Transverse colon (tissue), 4 donors: ENCODE measurements around the gene ACSL1. TPM values are rescaled to one million over a fixed set of nuclear protein-coding genes. Genes with fewer than 3 reads are reported as not detected.

Experiments
- DNase-seq: peaks from one replicate; pipeline ENCODE4 v3.0.0-alpha.2; 2019
- H3K27ac ChIP-seq, 4 donors: fragments of 200-600 bp; sonication (generic); 2 replicates each; pipeline ENCODE4 v1.5.1; 2016 to 2018; ENCODE audit warnings: inconsistent platforms in 4 of 4
- H3K27me3 ChIP-seq: fragments of 200-600 bp; sonication (generic); 2 replicates; pipeline ENCODE4 v1.5.1; 2017; ENCODE audit warnings: inconsistent platforms
- H3K36me3 ChIP-seq, 4 donors: fragments of 200-600 bp; sonication (generic); 2 replicates each; pipeline ENCODE4 v1.5.1; 2017 to 2019; ENCODE audit warnings: inconsistent platforms in 4 of 4
- H3K4me1 ChIP-seq, 4 donors: fragments of 200-600 bp; sonication (generic); 2 replicates each; pipeline ENCODE4 v1.5.1; 2017 to 2020; ENCODE audit warnings: inconsistent platforms in 4 of 4
- H3K4me3 ChIP-seq, 4 donors: fragments of 200-600 bp; sonication (generic); 1 replicate in 1 of 4; 2 replicates in 3 of 4; pipeline versions ENCODE4 v1.5.1 to v1.6.1; 2017 to 2019; ENCODE audit warnings: inconsistent platforms in 4 of 4
- H3K9me3 ChIP-seq, 2 donors: fragments of 200-600 bp; sonication (generic); 2 replicates each; pipeline ENCODE4 v1.5.1; 2017 to 2019; ENCODE audit warnings: inconsistent platforms in 2 of 2
- EP300 ChIP-seq: sonication (generic); formaldehyde crosslinking; IDR thresholded peaks from one replicate; pipeline ENCODE4 v1.6.1; 2017; ENCODE audit warnings: antibody characterized with exemption, low read depth
- POLR2A ChIP-seq: fragments of 450-650 bp; IDR thresholded peaks from one replicate; pipeline ENCODE4 v1.6.1; 2016; ENCODE audit warnings: antibody characterized with exemption, mild to moderate bottlenecking, moderate library complexity
- POLR2AphosphoS5 ChIP-seq, 3 donors: sonication (generic); formaldehyde crosslinking; IDR thresholded peaks; one replicate each; pipeline ENCODE4 v1.6.1; 2016; ENCODE audit warnings: antibody characterized with exemption in 3 of 3
- WGBS, 2 donors: methylation state at CpG; one replicate each; pipeline ENCODE4 v1.1.5; 2018; ENCODE audit warnings: low coverage in 1 of 2; 5-methylcytosine and 5-hydroxymethylcytosine counted together
- in situ Hi-C, 4 donors: fragments of 200-750 bp; cut with MboI; loops; one replicate each; pipeline versions ENCODE4 v1.15.0 to v1.15.1; 2017; ENCODE audit warnings: low sequenced_read_pairs in 3 of 4, low pct_ligation_motif_present in 1 of 4, low pct_unique_long_range_greater_than_20kb in 1 of 4
- intact Hi-C: fragments of 100-400 bp; cut with DNase I; formaldehyde crosslinking; loops from one replicate; pipeline ENCODE4 v1.15.1; 2023; ENCODE audit warnings: low total_unique reads
- total RNA-seq, 4 donors: library from RNA; depleted of rRNA; stranded (reverse); fragments of >200 nt; gene quantifications; one replicate each; pipeline ENCODE4 v1.1.0, GENCODE V29; 2016
- TF ChIP-seq, protein P1 (sequence below), 5 experiments: fragments of 200-600 bp in 3 of 5; fragments of 450-650 bp in 2 of 5; sonication (generic) in 3 of 5; IDR thresholded peaks; 1 replicate in 2 of 5; 2 replicates in 3 of 5; pipeline ENCODE4 v1.5.1; 2016 to 2017; ENCODE audit warnings: antibody characterized with exemption in 5 of 5, inconsistent platforms in 3 of 5, mild to moderate bottlenecking in 2 of 5, moderate library complexity in 1 of 5

ACSL1 gene
- total RNA-seq, 4 donors from 2014 or later: 20.6 to 50.0 (median 40.0) TPM

DNA sequence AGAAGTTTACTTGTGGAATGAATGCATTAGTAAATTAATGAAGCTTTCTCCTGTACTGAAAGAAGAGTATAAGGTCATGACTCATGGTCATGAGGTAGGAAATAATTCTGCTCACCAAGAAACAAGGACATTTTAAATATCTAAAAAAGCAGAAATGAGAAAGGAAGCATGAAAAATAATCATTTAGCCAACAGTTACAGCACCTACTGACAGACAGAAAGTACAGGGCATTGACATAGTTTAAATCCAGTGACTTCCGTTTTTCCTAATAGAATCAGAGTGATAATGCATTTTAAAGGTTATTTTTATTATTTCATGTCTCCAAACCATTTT lies 30.5 kb upstream of the ACSL1 start:
- Histone ChIP-seq H3K4me3 (no peak overlapping the region), H3K9me3 (no peaks in the 10 kb centered on the region), H3K36me3 (no peaks in the 10 kb centered on the region), H3K4me1 (no peaks in the 10 kb centered on the region), H3K27me3 (no peaks in the 10 kb centered on the region), H3K27ac (no peak overlapping the region)
- intact Hi-C loops (loop anchor here (5.0 kb wide), 1 partner anchor 1054 kb away; no protein-coding TSS in a partner anchor), in situ Hi-C loops (no loop called here)
- TF ChIP-seq EP300 (no peak), POLR2AphosphoS5 (IDR thresholded peaks at IDR 0.05) (no peak), POLR2A (no peak)
- TF ChIP-seq, protein P1, sequence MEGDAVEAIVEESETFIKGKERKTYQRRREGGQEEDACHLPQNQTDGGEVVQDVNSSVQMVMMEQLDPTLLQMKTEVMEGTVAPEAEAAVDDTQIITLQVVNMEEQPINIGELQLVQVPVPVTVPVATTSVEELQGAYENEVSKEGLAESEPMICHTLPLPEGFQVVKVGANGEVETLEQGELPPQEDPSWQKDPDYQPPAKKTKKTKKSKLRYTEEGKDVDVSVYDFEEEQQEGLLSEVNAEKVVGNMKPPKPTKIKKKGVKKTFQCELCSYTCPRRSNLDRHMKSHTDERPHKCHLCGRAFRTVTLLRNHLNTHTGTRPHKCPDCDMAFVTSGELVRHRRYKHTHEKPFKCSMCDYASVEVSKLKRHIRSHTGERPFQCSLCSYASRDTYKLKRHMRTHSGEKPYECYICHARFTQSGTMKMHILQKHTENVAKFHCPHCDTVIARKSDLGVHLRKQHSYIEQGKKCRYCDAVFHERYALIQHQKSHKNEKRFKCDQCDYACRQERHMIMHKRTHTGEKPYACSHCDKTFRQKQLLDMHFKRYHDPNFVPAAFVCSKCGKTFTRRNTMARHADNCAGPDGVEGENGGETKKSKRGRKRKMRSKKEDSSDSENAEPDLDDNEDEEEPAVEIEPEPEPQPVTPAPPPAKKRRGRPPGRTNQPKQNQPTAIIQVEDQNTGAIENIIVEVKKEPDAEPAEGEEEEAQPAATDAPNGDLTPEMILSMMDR (IDR thresholded peaks at IDR 0.05): no peak
- WGBS, 2 donors: 60 to 63% methylated on average over 1 of the region's 1 CpG
- no peak for DNase-seq

- DNase-seq: peak; percentile 14
- no peak overlapping the region for H3K27ac ChIP-seq
Measured at GRCh38 chr4:184854673-184855072, 28.9 kb upstream of the ACSL1 start.

DNA sequence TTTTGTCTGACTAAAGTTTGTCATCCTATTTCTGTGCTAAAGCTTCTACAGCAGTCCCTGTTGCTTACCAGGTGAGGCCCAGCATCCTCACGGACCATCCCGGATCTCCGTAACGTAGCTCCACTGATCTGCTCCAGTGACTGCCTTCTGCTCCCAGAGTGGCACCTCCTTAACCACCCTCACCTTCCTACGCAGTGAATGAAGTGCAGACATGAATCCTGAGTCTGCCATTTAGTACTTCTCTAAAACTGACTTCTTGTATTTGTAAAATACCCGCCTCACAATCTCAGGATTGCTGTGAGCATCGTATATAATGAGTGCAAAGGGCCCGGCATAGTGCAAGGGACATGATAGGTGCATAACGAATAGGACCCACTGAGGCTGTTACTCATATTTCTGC lies 27.7 kb upstream of the ACSL1 start:
- H3K4me3 ChIP-seq: no peak overlapping the region

More at GRCh38 chr4:184854673-184855072, 28.9 kb upstream of the ACSL1 start:
- Histone ChIP-seq H3K36me3 (no peaks in the 10 kb centered on the region), H3K4me3 (no peak overlapping the region), H3K4me1 (no peaks in the 10 kb centered on the region), H3K9me3 (no peaks in the 10 kb centered on the region), H3K27me3 (no peaks in the 10 kb centered on the region)
- WGBS, 2 donors: 54 to 61% methylated on average over 5 to 6 of the region's 6 CpGs
- TF ChIP-seq POLR2AphosphoS5 (IDR thresholded peaks at IDR 0.05): no peak
- in situ Hi-C loops: no loop called here
- intact Hi-C loops: loop anchor here (5.0 kb wide), 1 partner anchor 1052 kb away; no protein-coding TSS in a partner anchor

GRCh38 chr4:184851886-184852285 lies 26.1 kb upstream of the ACSL1 start:
- Histone ChIP-seq H3K27ac (no peak overlapping the region), H3K4me3 (no peak overlapping the region), H3K27me3 (no peaks in the 10 kb centered on the region), H3K9me3 (no peaks in the 10 kb centered on the region), H3K36me3 (no peaks in the 10 kb centered on the region), H3K4me1 (no peaks in the 10 kb centered on the region)
- no peak for TF ChIP-seq EP300
- TF ChIP-seq POLR2A: no peak
- TF ChIP-seq, protein P1 (IDR thresholded peaks at IDR 0.05): no peak
- TF ChIP-seq POLR2AphosphoS5 (IDR thresholded peaks at IDR 0.05): no peak
- intact Hi-C loops (no loop called here), in situ Hi-C loops (no loop called here)
- WGBS, 2 donors: 0 to 79% methylated on average over 1 of the region's 1 CpG
- DNase-seq: no peak

More for the DNA sequence above, 27.7 kb upstream of the ACSL1 start:
- DNase-seq: no peak
- Histone ChIP-seq H3K9me3 (no peaks in the 10 kb centered on the region), H3K27ac (no peak overlapping the region), H3K4me1 (no peaks in the 10 kb centered on the region), H3K27me3 (no peaks in the 10 kb centered on the region), H3K36me3 (no peaks in the 10 kb centered on the region)
- in situ Hi-C loops: no loop called here
- TF ChIP-seq, protein P1 (IDR thresholded peaks at IDR 0.05): no peak
- TF ChIP-seq POLR2AphosphoS5 (IDR thresholded peaks at IDR 0.05): no peak
- TF ChIP-seq POLR2A: no peak
- TF ChIP-seq EP300: no peak
- 88 to 90% methylated on average over 8 to 9 of the region's 9 CpGs for WGBS, 2 donors
- intact Hi-C loops: no loop called here

DNA sequence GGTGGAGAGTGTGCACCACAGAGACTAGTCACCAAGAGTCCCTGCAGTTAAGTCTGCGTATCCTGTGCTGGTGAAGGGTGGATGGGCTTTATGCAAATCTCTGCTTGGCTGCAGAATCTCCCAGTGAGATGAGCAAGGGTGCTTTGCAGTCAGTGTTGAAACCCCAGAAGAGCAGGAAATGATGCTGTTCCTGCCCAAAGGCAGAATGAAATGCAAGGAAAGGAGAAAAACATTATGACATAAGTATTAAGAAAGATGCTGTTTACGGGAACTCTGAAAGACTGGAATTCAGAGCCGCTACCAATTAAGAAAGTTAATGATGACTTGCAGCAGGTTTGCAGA lies 25.4 kb upstream of the ACSL1 start:
- no peak for TF ChIP-seq POLR2A
- peak in 1 of 3 donors; percentile 12 for TF ChIP-seq POLR2AphosphoS5 (IDR thresholded peaks at IDR 0.05)
- TF ChIP-seq EP300: no peak
- TF ChIP-seq, protein P1 (IDR thresholded peaks at IDR 0.05): no peak
- Histone ChIP-seq H3K27ac (peak overlapping the region in 1 of 4 donors; percentile 10), H3K4me3 (no peak overlapping the region), H3K4me1 (no peaks in the 10 kb centered on the region), H3K9me3 (no peaks in the 10 kb centered on the region), H3K36me3 (no peaks in the 10 kb centered on the region), H3K27me3 (no peaks in the 10 kb centered on the region)
- in situ Hi-C loops: no loop called here
- WGBS, 2 donors: 58% methylated on average over 3 of the region's 3 CpGs
- peak; percentile 15 for DNase-seq
- intact Hi-C loops: no loop called here
